Inferior parietal cortex (tissue), 1 donor: Measurements from ENCODE around the gene FIBCD1.
"Not testable (repeated sequence)": the region's sequence is repeated elsewhere in the genome, so short reads cannot be mapped to it uniquely, and the experiment has no call there.

Experiments
- DNase-seq: peaks from one replicate; pipeline ENCODE4 v3.0.0-alpha.2; 2016; ENCODE audit errors: extremely low spot score

The FIBCD1 gene

GRCh38 chr9:130922893-130923610 is 16.0 kb downstream of the FIBCD1 start:
- DNase-seq, result no peak

GRCh38 chr9:130921989-130922892 is 16.8 kb downstream of the FIBCD1 start:
- no peak for DNase-seq

- DNase-seq, result no peak
Observed at GRCh38 chr9:130921300-130921988, 17.6 kb downstream of the FIBCD1 start.

GRCh38 chr9:130920762-130921299 is 18.2 kb downstream of the FIBCD1 start:
- DNase-seq, result no peak

GRCh38 chr9:130920233-130920632 is 18.8 kb downstream of the FIBCD1 start:
- DNase-seq, result no peak

GRCh38 chr9:130919559-130920145 is 19.4 kb downstream of the FIBCD1 start:
- no peak for DNase-seq

- DNase-seq, result no peak
Observed at GRCh38 chr9:130918826-130919558, 20.1 kb downstream of the FIBCD1 start.

GRCh38 chr9:130918101-130918825 is 20.8 kb downstream of the FIBCD1 start:
- no peak for DNase-seq

- no peak for DNase-seq
Observed at GRCh38 chr9:130917168-130917960, 21.7 kb downstream of the FIBCD1 start.

GRCh38 chr9:130915096-130915447 is 24.0 kb downstream of the FIBCD1 start:
- DNase-seq, result no peak

GRCh38 chr9:130914417-130915095 is 24.5 kb downstream of the FIBCD1 start:
- no peak for DNase-seq

- DNase-seq, result no peak
Observed at GRCh38 chr9:130913599-130914416, 25.2 kb downstream of the FIBCD1 start.

GRCh38 chr9:130912932-130913598 is 26.0 kb downstream of the FIBCD1 start:
- DNase-seq, result no peak

- DNase-seq, result no peak
Observed at GRCh38 chr9:130911254-130912049, 27.6 kb downstream of the FIBCD1 start.

- DNase-seq, result not testable (repeated sequence)
Observed at GRCh38 chr9:130910670-130911069, 28.4 kb downstream of the FIBCD1 start.

GRCh38 chr9:130910041-130910440 is 29.0 kb downstream of the FIBCD1 start:
- DNase-seq, result not testable (repeated sequence)
